Adrenal gland (tissue), 5 donors: ENCODE results near the gene MRPL32.

Experiments used
- CTCF ChIP-seq, 6 experiments: fragments of 450-650 bp in 4 of 6; fragments of 200-600 bp in 2 of 6; sonication (generic) in 1 of 6; IDR thresholded peaks; 1 replicate in 5 of 6; 2 replicates in 1 of 6; pipeline versions ENCODE4 v1.5.1 to v1.8.0; 2016 to 2021; ENCODE audit warnings: antibody characterized with exemption in 6 of 6, mild to moderate bottlenecking in 2 of 6, moderate library complexity in 1 of 6
- POLR2A ChIP-seq, 2 donors: fragments of 450-650 bp; IDR thresholded peaks; one replicate each; pipeline ENCODE4 v1.6.1; 2017; ENCODE audit warnings: antibody characterized with exemption in 2 of 2, mild to moderate bottlenecking in 2 of 2, moderate library complexity in 1 of 2
- donor health status: DM: no; HTN: no; CAD: no.

DNA sequence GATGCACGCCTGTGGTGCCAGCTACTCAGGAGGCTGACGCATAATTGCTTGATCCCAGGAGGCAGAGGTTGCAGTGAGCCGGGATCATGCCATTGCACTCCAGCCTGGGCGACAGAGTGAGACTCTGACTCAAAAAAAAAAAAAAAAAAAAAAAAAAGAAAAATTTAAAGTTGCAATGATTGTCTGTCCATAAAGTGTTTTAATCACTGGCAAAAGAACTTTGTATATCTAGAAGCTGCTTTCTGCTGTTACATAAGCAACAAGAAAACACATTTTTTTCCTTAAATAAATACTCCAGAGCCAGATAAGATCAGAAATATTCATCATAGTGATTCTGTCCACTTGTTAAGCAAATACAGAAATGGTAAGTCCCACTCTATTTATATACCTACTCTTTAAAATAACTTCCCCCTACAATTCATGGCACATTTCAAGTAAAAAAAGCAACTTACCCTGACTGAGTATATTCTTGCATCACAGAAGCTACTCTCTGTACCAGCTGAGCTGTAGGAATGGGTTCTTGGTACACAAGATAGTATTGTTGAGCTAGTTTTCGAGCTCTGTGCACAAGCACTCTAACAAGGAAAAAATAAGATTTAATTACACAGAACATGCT lies 7.8 kb upstream of the MRPL32 start:
- no peak for TF ChIP-seq POLR2A (IDR thresholded peaks at IDR 0.05)
- no peak for TF ChIP-seq CTCF (IDR thresholded peaks at IDR 0.05)
